CD14-positive monocyte (primary cell): ENCODE measurements around the gene LUC7L. TPM values are rescaled to one million over a fixed set of nuclear protein-coding genes. Genes with fewer than 3 reads are reported as not detected.

Source experiments
- DNase-seq, 3 donors: peaks; one replicate each; pipeline ENCODE4 v3.0.0-alpha.2; 2011 to 2022
- H2AFZ ChIP-seq: 2 replicates; pipeline ENCODE4 v1.6.0; 2012; ENCODE audit warnings: mild to moderate bottlenecking, low read depth, low read length, inconsistent platforms; ENCODE audit not compliant: insufficient read depth, poor library complexity, severe bottlenecking
- H3K27ac ChIP-seq, 2 donors: 1 replicate in 1 of 2; 2 replicates in 1 of 2; pipeline ENCODE4 v1.5.1; 2012 to 2013; ENCODE audit warnings: low read length in 2 of 2, control low read depth in 1 of 2, inconsistent platforms in 1 of 2, low read depth in 1 of 2, mild to moderate bottlenecking in 1 of 2
- H3K27me3 ChIP-seq, 2 donors: one replicate each; pipeline versions ENCODE4 v1.6.0 to v1.6.1; 2011 to 2013; ENCODE audit warnings: low read length in 2 of 2; ENCODE audit not compliant: control insufficient read depth in 2 of 2, insufficient read depth in 2 of 2
- H3K36me3 ChIP-seq, 2 donors: replicated peaks in 1 of 2; 1 replicate in 1 of 2; 2 replicates in 1 of 2; pipeline versions ENCODE4 v1.5.1 to v1.6.1; 2012 to 2013; ENCODE audit warnings: low read length in 2 of 2, control low read depth in 1 of 2, inconsistent platforms in 1 of 2, mild to moderate bottlenecking in 1 of 2; ENCODE audit not compliant: insufficient read depth in 2 of 2, control insufficient read depth in 1 of 2
- H3K4me1 ChIP-seq, 2 donors: 1 replicate in 1 of 2; 2 replicates in 1 of 2; pipeline versions ENCODE4 v1.5.1 to v1.6.1; 2012 to 2013; ENCODE audit warnings: low read length in 2 of 2, control low read depth in 1 of 2, inconsistent platforms in 1 of 2, mild to moderate bottlenecking in 1 of 2, moderate library complexity in 1 of 2; ENCODE audit not compliant: insufficient read depth in 2 of 2, control insufficient read depth in 1 of 2
- H3K4me2 ChIP-seq: replicated peaks from 2 replicates; pipeline ENCODE3; 2012; ENCODE audit warnings: low read length, moderate library complexity, mild to moderate bottlenecking; ENCODE audit not compliant: poor library complexity, severe bottlenecking; ENCODE audit errors: extremely low read depth
- H3K4me3 ChIP-seq, 3 experiments: fragments of 200-600 bp in 1 of 3; sonication (generic) in 1 of 3; replicated peaks in 1 of 3; 1 replicate in 2 of 3; 2 replicates in 1 of 3; pipeline ENCODE4 v1.5.1; 2011 to 2013; ENCODE audit warnings: low read length in 3 of 3, mild to moderate bottlenecking in 3 of 3, control low read depth in 2 of 3, low read depth in 2 of 3, inconsistent platforms in 1 of 3, moderate library complexity in 1 of 3
- H3K79me2 ChIP-seq: 2 replicates; pipeline ENCODE4 v1.6.0; 2012; ENCODE audit warnings: mild to moderate bottlenecking, control low read depth, inconsistent platforms, low read length, moderate library complexity; ENCODE audit not compliant: insufficient read depth
- H3K9ac ChIP-seq: 2 replicates; pipeline ENCODE4 v1.6.0; 2017; ENCODE audit warnings: low read length, mild to moderate bottlenecking; ENCODE audit not compliant: insufficient read depth, poor library complexity, severe bottlenecking
- H3K9me3 ChIP-seq, 2 donors: replicated peaks in 1 of 2; 1 replicate in 1 of 2; 2 replicates in 1 of 2; pipeline versions ENCODE4 v1.5.1 to v1.6.1; 2012 to 2013; ENCODE audit warnings: low read length in 2 of 2, control low read depth in 1 of 2; ENCODE audit not compliant: control insufficient read depth in 1 of 2, insufficient read depth in 1 of 2
- H4K20me1 ChIP-seq: 2 replicates; pipeline ENCODE4 v1.6.0; 2012; ENCODE audit warnings: mild to moderate bottlenecking, low read length, control low read depth, moderate library complexity; ENCODE audit not compliant: insufficient read depth
- H3K27ac Mint-ChIP-seq, 7 donors: one replicate each; pipeline ENCODE4 v1.8.0; 2020; ENCODE audit warnings: mild to moderate bottlenecking in 7 of 7, mixed read lengths in 7 of 7, moderate library complexity in 6 of 7, inconsistent platforms in 2 of 7
- H3K27me3 Mint-ChIP-seq, 3 donors: one replicate each; pipeline ENCODE4 v1.8.0; 2021 to 2022; ENCODE audit warnings: low read depth in 3 of 3, mild to moderate bottlenecking in 3 of 3, mixed read lengths in 3 of 3, moderate library complexity in 3 of 3, inconsistent platforms in 1 of 3
- H3K36me3 Mint-ChIP-seq, 2 donors: one replicate each; pipeline ENCODE4 v1.8.0; 2020; ENCODE audit warnings: mixed read lengths in 2 of 2, inconsistent platforms in 1 of 2, mild to moderate bottlenecking in 1 of 2
- H3K4me1 Mint-ChIP-seq: one replicate; pipeline ENCODE4 v1.8.0; 2020; ENCODE audit warnings: mild to moderate bottlenecking, mixed read lengths
- H3K4me3 Mint-ChIP-seq, 2 donors: one replicate each; pipeline ENCODE4 v1.8.0; 2020; ENCODE audit warnings: mild to moderate bottlenecking in 2 of 2, mixed read lengths in 2 of 2, moderate library complexity in 1 of 2
- H3K9me3 Mint-ChIP-seq, 7 donors: one replicate each; pipeline ENCODE4 v1.8.0; 2020 to 2022; ENCODE audit warnings: mixed read lengths in 7 of 7, mild to moderate bottlenecking in 6 of 7, moderate library complexity in 6 of 7, inconsistent platforms in 2 of 7
- WGBS: methylation state at CpG from one replicate; pipeline ENCODE4 v1.1.5; 2013; ENCODE audit warnings: missing lambda C conversion rate; ENCODE audit not compliant: insufficient coverage; 5-methylcytosine and 5-hydroxymethylcytosine counted together
- intact Hi-C, 2 donors: fragments of 100-400 bp; cut with micrococcal nuclease; formaldehyde crosslinking; loops; one replicate each; pipeline versions ENCODE4 v1.15.0 to v1.15.1; 2023
- polyA plus RNA-seq, 3 donors: library from polyadenylated mRNA; depleted of rRNA in 1 of 3; unstranded in 2 of 3; stranded (reverse) in 1 of 3; fragments of 300-500 nt in 2 of 3; fragments of >200 nt in 1 of 3; fragmentation: Illumina TruSeq in 2 of 3; gene quantifications; 1 replicate in 2 of 3; 2 replicates in 1 of 3; pipeline ENCODE4 v1.2.3, GENCODE V29; 2012 to 2021
- small RNA-seq: library from RNA; depleted of rRNA; stranded (forward); fragments of <200 nt; gene quantifications from one replicate; pipeline ENCODE3, GENCODE V24; 2012; ENCODE audit warnings: low read depth; ENCODE audit not compliant: insufficient read length
- TF ChIP-seq, protein P1 (sequence below): fragments of 200-600 bp; IDR thresholded peaks from one replicate; pipeline ENCODE4 v1.8.0; 2022; ENCODE audit warnings: antibody characterized with exemption, mild to moderate bottlenecking

The LUC7L gene
- polyA plus RNA-seq, 3 donors: 4.0 to 109 (median 4.6) TPM

GRCh38 chr16:142405-142967 is 86.8 kb downstream of the LUC7L start:
- Mint-ChIP-seq H3K4me1 (peaks cover 6% of the 10 kb centered on the region), H3K36me3 (no peaks in the 10 kb centered on the region), H3K27me3 (peaks cover 7 to 15% (median 14%) of the 10 kb centered on the region in 3 donors), H3K4me3 (no peak overlapping the region), H3K27ac (no peak overlapping the region), H3K9me3 (peaks cover 0 to 4% (median 0%) of the 10 kb centered on the region in 7 donors)
- Histone ChIP-seq H3K4me1 (peaks cover 5 to 6% of the 10 kb centered on the region in 2 donors), H3K36me3 (no peaks in the 10 kb centered on the region), H2AFZ (no peak overlapping the region), H3K79me2 (peaks cover 6% of the 10 kb centered on the region), H3K4me3 (no peak overlapping the region), H3K27ac (no peak overlapping the region), H3K9ac (no peak overlapping the region), H3K4me2 (no peak overlapping the region), H3K9me3 (no peaks in the 10 kb centered on the region), H4K20me1 (no peaks in the 10 kb centered on the region), H3K27me3 (peaks cover 0 to 3% of the 10 kb centered on the region in 2 donors)
- intact Hi-C loops: no loop called here
- 90% methylated on average over 12 of the region's 12 CpGs for WGBS
- TF ChIP-seq, protein P1, sequence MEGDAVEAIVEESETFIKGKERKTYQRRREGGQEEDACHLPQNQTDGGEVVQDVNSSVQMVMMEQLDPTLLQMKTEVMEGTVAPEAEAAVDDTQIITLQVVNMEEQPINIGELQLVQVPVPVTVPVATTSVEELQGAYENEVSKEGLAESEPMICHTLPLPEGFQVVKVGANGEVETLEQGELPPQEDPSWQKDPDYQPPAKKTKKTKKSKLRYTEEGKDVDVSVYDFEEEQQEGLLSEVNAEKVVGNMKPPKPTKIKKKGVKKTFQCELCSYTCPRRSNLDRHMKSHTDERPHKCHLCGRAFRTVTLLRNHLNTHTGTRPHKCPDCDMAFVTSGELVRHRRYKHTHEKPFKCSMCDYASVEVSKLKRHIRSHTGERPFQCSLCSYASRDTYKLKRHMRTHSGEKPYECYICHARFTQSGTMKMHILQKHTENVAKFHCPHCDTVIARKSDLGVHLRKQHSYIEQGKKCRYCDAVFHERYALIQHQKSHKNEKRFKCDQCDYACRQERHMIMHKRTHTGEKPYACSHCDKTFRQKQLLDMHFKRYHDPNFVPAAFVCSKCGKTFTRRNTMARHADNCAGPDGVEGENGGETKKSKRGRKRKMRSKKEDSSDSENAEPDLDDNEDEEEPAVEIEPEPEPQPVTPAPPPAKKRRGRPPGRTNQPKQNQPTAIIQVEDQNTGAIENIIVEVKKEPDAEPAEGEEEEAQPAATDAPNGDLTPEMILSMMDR: no peak
- DNase-seq: no peak

- no peak overlapping the region for H2AFZ ChIP-seq
- H3K27me3 Mint-ChIP-seq: peaks cover 5 to 12% (median 11%) of the 10 kb centered on the region in 3 donors
- 79% methylated on average over 2 of the region's 10 CpGs for WGBS
- H3K27ac ChIP-seq: no peak overlapping the region
- TF ChIP-seq, protein P1: no peak
- H3K36me3 ChIP-seq: no peaks in the 10 kb centered on the region
- intact Hi-C loops: no loop called here
- DNase-seq: no peak
- no peak overlapping the region for H3K9ac ChIP-seq
- no peak overlapping the region for H3K4me3 ChIP-seq
- H3K9me3 ChIP-seq: no peaks in the 10 kb centered on the region
- H3K27me3 ChIP-seq: peaks cover 0 to 3% of the 10 kb centered on the region in 2 donors
- no peak overlapping the region for H3K4me3 Mint-ChIP-seq
- peaks cover 0 to 4% (median 0%) of the 10 kb centered on the region in 7 donors for H3K9me3 Mint-ChIP-seq
- H3K4me1 Mint-ChIP-seq: peaks cover 14% of the 10 kb centered on the region
- H3K36me3 Mint-ChIP-seq: no peaks in the 10 kb centered on the region
- no peak overlapping the region for H3K4me2 ChIP-seq
- H3K79me2 ChIP-seq: peaks cover 13% of the 10 kb centered on the region
- no peak overlapping the region for H3K27ac Mint-ChIP-seq
- H4K20me1 ChIP-seq: no peaks in the 10 kb centered on the region
- H3K4me1 ChIP-seq: peaks cover 8 to 9% of the 10 kb centered on the region in 2 donors
Measured at GRCh38 chr16:140175-140857, 88.9 kb downstream of the LUC7L start.

Small RNA genes within 50 kb of the gene (small RNA-seq; reads per million reads assigned to genes)
- gene RF00019: not detected

Other genes starting within 250 kb of the LUC7L start
- 10 to 100 TPM in 2 of 3 donors, 1 to 10 TPM in 1; 9.9 to 20.8 (median 18.7) TPM for gene POLR3K, start 175.8 kb downstream of the LUC7L start, polyA plus RNA-seq
- gene SNRNP25, start 175.6 kb downstream of the LUC7L start, polyA plus RNA-seq: 10 to 100 TPM; 18.5 to 32.2 (median 31.6) TPM
- under 1 TPM in 1 of 3 donors, not detected in 2; 0.20 TPM for gene RHBDF1, start 156.8 kb downstream of the LUC7L start, polyA plus RNA-seq
- 10 to 100 TPM; 32.5 to 86.9 (median 70.6) TPM for gene MPG, start 151.2 kb downstream of the LUC7L start, polyA plus RNA-seq
- 10 to 100 TPM in 1 of 3 donors, 1 to 10 TPM in 2; 2.6 to 16.7 (median 3.0) TPM for gene NPRL3, start 90.8 kb downstream of the LUC7L start, polyA plus RNA-seq
- not detected for gene HBZ, start 76.8 kb downstream of the LUC7L start, polyA plus RNA-seq
- gene HBM, start 63.5 kb downstream of the LUC7L start, polyA plus RNA-seq: not detected
- 100 to 1,000 TPM in 2 of 3 donors, 1 to 10 TPM in 1; 2.8 to 193 (median 158) TPM for gene HBA2, start 56.6 kb downstream of the LUC7L start, polyA plus RNA-seq
- 10 to 100 TPM in 2 of 3 donors, under 1 TPM in 1; 0.31 to 23.8 (median 22.9) TPM for gene HBA1, start 52.8 kb downstream of the LUC7L start, polyA plus RNA-seq
- gene HBQ1, start 49.0 kb downstream of the LUC7L start, polyA plus RNA-seq: not detected
- gene FAM234A, start 5.4 kb upstream of the LUC7L start, polyA plus RNA-seq: 10 to 100 TPM; 22.5 to 40.4 (median 25.1) TPM
- gene RGS11, start 46.5 kb upstream of the LUC7L start, polyA plus RNA-seq: under 1 TPM in 1 of 3 donors, not detected in 2; 0.07 TPM
- not detected for gene ARHGDIG, start 51.1 kb upstream of the LUC7L start, polyA plus RNA-seq
- gene PDIA2, start 53.7 kb upstream of the LUC7L start, polyA plus RNA-seq: not detected
- 10 to 100 TPM in 1 of 3 donors, under 1 TPM in 2; 0.30 to 20.9 (median 0.74) TPM for gene AXIN1, start 123.3 kb upstream of the LUC7L start, polyA plus RNA-seq
- gene MRPL28, start 141.1 kb upstream of the LUC7L start, polyA plus RNA-seq: 10 to 100 TPM; 68.6 to 88.5 (median 88.1) TPM
- gene PGAP6, start 152.5 kb upstream of the LUC7L start, polyA plus RNA-seq: 100 to 1,000 TPM in 1 of 3 donors, 10 to 100 TPM in 2; 18.2 to 137 (median 39.8) TPM
- gene NME4, start 167.8 kb upstream of the LUC7L start, polyA plus RNA-seq: 10 to 100 TPM; 26.7 to 31.4 (median 26.9) TPM
- 10 to 100 TPM in 1 of 3 donors, 1 to 10 TPM in 2; 5.7 to 12.8 (median 8.7) TPM for gene DECR2, start 172.4 kb upstream of the LUC7L start, polyA plus RNA-seq
- 1 to 10 TPM in 1 of 3 donors, under 1 TPM in 2; 0.37 to 7.5 (median 0.49) TPM for gene RAB11FIP3, start 196.2 kb upstream of the LUC7L start, polyA plus RNA-seq